Fibroblast of lung (primary cell): ENCODE results near the gene NUDT4.

Experiments used
- EZH2 ChIP-seq: IDR thresholded peaks from 2 replicates; pipeline ENCODE4 v1.5.1; 2012; ENCODE audit warnings: low read length, control low read depth, mild to moderate bottlenecking; ENCODE audit errors: missing control alignments
- TF ChIP-seq, protein P1 (sequence below), 2 donors: IDR thresholded peaks in 1 of 2; conservative IDR thresholded peaks in 1 of 2; 1 replicate in 1 of 2; 2 replicates in 1 of 2; pipeline ENCODE4 v1.5.1; 2011 to 2012; ENCODE audit warnings: low read length in 2 of 2, control low read depth in 1 of 2, inconsistent platforms in 1 of 2, low read depth in 1 of 2, mild to moderate bottlenecking in 1 of 2

DNA sequence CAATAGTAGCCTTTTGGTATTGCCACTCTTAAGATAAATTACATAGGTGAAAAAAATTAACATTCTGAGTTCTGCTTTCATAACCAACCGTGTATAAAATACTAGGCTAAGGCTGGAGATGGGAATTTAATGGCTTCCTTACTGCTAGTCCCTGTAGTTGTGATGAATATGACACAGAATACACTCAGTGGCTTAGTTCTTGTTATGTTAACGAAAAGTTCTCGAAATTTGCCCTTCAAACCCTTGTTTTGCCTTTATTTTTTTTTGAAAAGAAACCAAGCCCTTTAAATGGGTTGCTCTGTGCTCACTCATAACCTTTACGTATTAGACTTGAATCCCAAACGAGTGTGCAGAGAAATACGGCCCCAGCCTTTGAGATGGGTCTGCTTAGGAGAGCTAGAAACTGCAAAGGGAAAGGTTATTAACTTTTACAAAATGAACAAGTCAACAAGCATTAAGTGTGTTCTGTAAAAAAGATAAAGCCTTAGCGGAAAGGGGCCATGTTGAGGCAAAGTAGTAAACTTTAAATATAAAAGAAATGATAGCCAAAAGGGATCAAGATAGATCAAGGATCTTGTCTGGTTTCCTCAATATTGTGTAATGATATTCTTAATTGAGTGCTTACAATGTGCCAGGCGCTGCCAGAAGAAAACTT lies 1.7 kb downstream of the NUDT4 start:
- TF ChIP-seq, protein P1, sequence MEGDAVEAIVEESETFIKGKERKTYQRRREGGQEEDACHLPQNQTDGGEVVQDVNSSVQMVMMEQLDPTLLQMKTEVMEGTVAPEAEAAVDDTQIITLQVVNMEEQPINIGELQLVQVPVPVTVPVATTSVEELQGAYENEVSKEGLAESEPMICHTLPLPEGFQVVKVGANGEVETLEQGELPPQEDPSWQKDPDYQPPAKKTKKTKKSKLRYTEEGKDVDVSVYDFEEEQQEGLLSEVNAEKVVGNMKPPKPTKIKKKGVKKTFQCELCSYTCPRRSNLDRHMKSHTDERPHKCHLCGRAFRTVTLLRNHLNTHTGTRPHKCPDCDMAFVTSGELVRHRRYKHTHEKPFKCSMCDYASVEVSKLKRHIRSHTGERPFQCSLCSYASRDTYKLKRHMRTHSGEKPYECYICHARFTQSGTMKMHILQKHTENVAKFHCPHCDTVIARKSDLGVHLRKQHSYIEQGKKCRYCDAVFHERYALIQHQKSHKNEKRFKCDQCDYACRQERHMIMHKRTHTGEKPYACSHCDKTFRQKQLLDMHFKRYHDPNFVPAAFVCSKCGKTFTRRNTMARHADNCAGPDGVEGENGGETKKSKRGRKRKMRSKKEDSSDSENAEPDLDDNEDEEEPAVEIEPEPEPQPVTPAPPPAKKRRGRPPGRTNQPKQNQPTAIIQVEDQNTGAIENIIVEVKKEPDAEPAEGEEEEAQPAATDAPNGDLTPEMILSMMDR (conservative IDR thresholded peaks at IDR 0.05 in 1 of 2, IDR thresholded peaks at IDR 0.05 in 1 of 2; ENCODE audit: low read depth in 1 of 2, low read length in 2 of 2), result no peak
- TF ChIP-seq EZH2, result no peak
